ENCODE results near the gene ZBTB20. TPM values are rescaled to one million over a fixed set of nuclear protein-coding genes. Genes with fewer than 3 reads are reported as not detected.

Gene ZBTB20
- total RNA-seq, 1 experiment from 2014 or later: 26.5 TPM

- H3K9me2 ChIP-seq (ENCODE audit: insufficient read depth): no peaks in the 10 kb centered on the region; the same call in 1 of the 2 replicates
- no peaks in the 10 kb centered on the region for H3K27me3 ChIP-seq (ENCODE audit: insufficient read depth, low read depth)
- H2AFZ ChIP-seq: no peak overlapping the region
- peak overlapping the region; percentile 60 for H3K4me2 ChIP-seq
- H3K4me1 ChIP-seq (replicated peaks; ENCODE audit: insufficient read depth): peaks cover 52% of the 10 kb centered on the region
- ChIA-PET POLR2A (ENCODE audit: unreplicated experiment) (interaction anchor here (0.6 to 0.7 kb wide), 4 partner anchors 53 to 254 kb away, joined by 3 to 10 read pairs (median 3); no protein-coding TSS in a partner anchor), CTCF (interaction anchor here (1.0 kb wide), 1 partner anchor 55 kb away, joined by 3 read pairs; no protein-coding TSS in a partner anchor)
- no peaks in the 10 kb centered on the region; the same call in 1 of the 2 replicates for H4K20me1 ChIP-seq (ENCODE audit: insufficient read depth)
- peaks cover 10% of the 10 kb centered on the region; the same call in 1 of the 2 replicates for H3K79me2 ChIP-seq (ENCODE audit: low read depth)
- no peak for TF ChIP-seq EZH2 (IDR thresholded peaks at IDR 0.05; ENCODE audit: low read depth)
- no peak for TF ChIP-seq CTCF (conservative IDR thresholded peaks at IDR 0.05)
- H3K9me3 ChIP-seq (ENCODE audit: insufficient read depth, low read depth): no peaks in the 10 kb centered on the region
- H3K4me3 ChIP-seq: no peak overlapping the region
- intact Hi-C loops (cut with micrococcal nuclease; ENCODE audit: unreplicated experiment): loop anchor here (5.0 kb wide), 1 partner anchor 211 kb away; no protein-coding TSS in a partner anchor
- H3K27ac ChIP-seq: peak overlapping the region; percentile 44; the same call in 1 of the 2 replicates
- DNase-seq: no peak
- peaks cover 33% of the 10 kb centered on the region for H3F3A ChIP-seq (ENCODE audit: insufficient read depth, low read depth)
- H3K36me3 ChIP-seq (ENCODE audit: low read depth): no peaks in the 10 kb centered on the region
- no TSS peak for BruUV-seq (replicated peaks)
Observed at GRCh38 chr3:114496466-114496865, 650.6 kb downstream of the ZBTB20 start.

GRCh38 chr3:114496021-114496434 lies 651.1 kb downstream of the ZBTB20 start:
- Histone ChIP-seq H4K20me1 (ENCODE audit: insufficient read depth) (no peaks in the 10 kb centered on the region; the same call in 1 of the 2 replicates), H3F3A (ENCODE audit: insufficient read depth, low read depth) (peaks cover 33% of the 10 kb centered on the region), H2AFZ (no peak overlapping the region), H3K36me3 (ENCODE audit: low read depth) (no peaks in the 10 kb centered on the region), H3K27ac (0 out of 2 replicates have a peak overlapping the region, but pooled peaks have one; percentile 44), H3K4me1 (replicated peaks; ENCODE audit: insufficient read depth) (peaks cover 52% of the 10 kb centered on the region), H3K9me2 (ENCODE audit: insufficient read depth) (no peaks in the 10 kb centered on the region; the same call in 1 of the 2 replicates), H3K9me3 (ENCODE audit: insufficient read depth, low read depth) (no peaks in the 10 kb centered on the region), H3K4me3 (no peak overlapping the region), H3K27me3 (ENCODE audit: insufficient read depth, low read depth) (no peaks in the 10 kb centered on the region), H3K4me2 (peak overlapping the region; percentile 60), H3K79me2 (ENCODE audit: low read depth) (peaks cover 10% of the 10 kb centered on the region; the same call in 1 of the 2 replicates)
- ChIA-PET POLR2A (ENCODE audit: unreplicated experiment) (interaction anchor here (0.6 to 0.7 kb wide), 4 partner anchors 53 to 255 kb away, joined by 3 to 10 read pairs (median 3); no protein-coding TSS in a partner anchor), CTCF (no interaction called here)
- TF ChIP-seq CTCF (conservative IDR thresholded peaks at IDR 0.05) (no peak), EZH2 (IDR thresholded peaks at IDR 0.05; ENCODE audit: low read depth) (no peak)
- BruUV-seq (replicated peaks): no TSS peak
- intact Hi-C loops (cut with micrococcal nuclease; ENCODE audit: unreplicated experiment): loop anchor here (5.0 kb wide), 1 partner anchor 211 kb away; no protein-coding TSS in a partner anchor
- DNase-seq: peak in 1 of 2 experiments; percentile 36

- Histone ChIP-seq H3K4me3 (no peak overlapping the region), H4K20me1 (ENCODE audit: insufficient read depth) (no peaks in the 10 kb centered on the region; the same call in 1 of the 2 replicates), H3K4me1 (replicated peaks; ENCODE audit: insufficient read depth) (peaks cover 39% of the 10 kb centered on the region), H3K36me3 (ENCODE audit: low read depth) (no peaks in the 10 kb centered on the region), H3K4me2 (no peak overlapping the region), H3K9me2 (ENCODE audit: insufficient read depth) (no peaks in the 10 kb centered on the region; the same call in 1 of the 2 replicates), H3K9me3 (ENCODE audit: insufficient read depth, low read depth) (no peaks in the 10 kb centered on the region), H3K27ac (no peak overlapping the region), H2AFZ (no peak overlapping the region), H3K79me2 (ENCODE audit: low read depth) (peaks cover 10% of the 10 kb centered on the region; the same call in 1 of the 2 replicates), H3K27me3 (ENCODE audit: insufficient read depth, low read depth) (no peaks in the 10 kb centered on the region), H3F3A (ENCODE audit: insufficient read depth, low read depth) (peaks cover 27% of the 10 kb centered on the region)
- ChIA-PET CTCF (no interaction called here), POLR2A (ENCODE audit: unreplicated experiment) (no interaction called here)
- intact Hi-C loops (cut with micrococcal nuclease; ENCODE audit: unreplicated experiment): no loop called here
- no TSS peak for BruUV-seq (replicated peaks)
- no peak for TF ChIP-seq CTCF (conservative IDR thresholded peaks at IDR 0.05)
- no peak for TF ChIP-seq EZH2 (IDR thresholded peaks at IDR 0.05; ENCODE audit: low read depth)
- DNase-seq: no peak
Observed at GRCh38 chr3:114494498-114494897, 652.6 kb downstream of the ZBTB20 start.

Data from PC-9 (cell line).